GM23248 (cell line): ENCODE data around the gene AFAP1L1.

Experiments
- EZH2 ChIP-seq: fragments of 200-600 bp; sonication (generic); IDR thresholded peaks from 2 replicates; pipeline ENCODE4 v1.6.1; 2018; ENCODE audit warnings: antibody characterized with exemption, mild to moderate bottlenecking; ENCODE audit not compliant: insufficient read depth, poor library complexity, severe bottlenecking
- EZH2phosphoT487 ChIP-seq: fragments of 200-600 bp; sonication (generic); IDR thresholded peaks from 2 replicates; pipeline ENCODE4 v1.6.1; 2018; ENCODE audit warnings: antibody characterized with exemption, moderate library complexity, mild to moderate bottlenecking, low read depth; ENCODE audit not compliant: insufficient read depth

DNA sequence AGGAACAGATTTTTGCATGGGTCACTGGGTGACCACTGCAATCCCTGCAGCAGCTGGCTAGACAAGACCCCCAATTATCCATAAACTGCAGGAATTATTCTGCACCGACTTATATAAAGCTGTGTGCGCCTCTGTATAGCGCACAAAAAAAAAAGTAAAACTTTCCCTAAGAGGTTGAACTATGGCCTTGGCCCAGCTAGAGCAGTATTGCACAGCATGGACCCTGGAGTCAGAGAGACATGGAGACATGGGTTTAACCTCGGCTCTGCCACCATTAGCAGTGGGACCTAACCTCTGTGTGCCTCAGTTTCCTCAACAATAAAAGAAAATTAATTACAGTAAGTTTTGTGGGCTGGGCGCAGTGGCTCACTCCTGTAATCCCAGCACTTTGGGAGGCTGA lies 56.5 kb downstream of the AFAP1L1 start:
- TF ChIP-seq EZH2phosphoT487 (no peak), EZH2 (no peak)
